Endometrium (tissue), 2 donors: Measurements from ENCODE around the gene PCK1.

Source experiments
- FAIRE-seq: peaks from 2 replicates; lab custom pipeline; 2012; peaks lifted over from hg19 to GRCh38; lab: Jason Lieb, UNC
- donor health status: control.
- donor health status: control.

The PCK1 gene

DNA sequence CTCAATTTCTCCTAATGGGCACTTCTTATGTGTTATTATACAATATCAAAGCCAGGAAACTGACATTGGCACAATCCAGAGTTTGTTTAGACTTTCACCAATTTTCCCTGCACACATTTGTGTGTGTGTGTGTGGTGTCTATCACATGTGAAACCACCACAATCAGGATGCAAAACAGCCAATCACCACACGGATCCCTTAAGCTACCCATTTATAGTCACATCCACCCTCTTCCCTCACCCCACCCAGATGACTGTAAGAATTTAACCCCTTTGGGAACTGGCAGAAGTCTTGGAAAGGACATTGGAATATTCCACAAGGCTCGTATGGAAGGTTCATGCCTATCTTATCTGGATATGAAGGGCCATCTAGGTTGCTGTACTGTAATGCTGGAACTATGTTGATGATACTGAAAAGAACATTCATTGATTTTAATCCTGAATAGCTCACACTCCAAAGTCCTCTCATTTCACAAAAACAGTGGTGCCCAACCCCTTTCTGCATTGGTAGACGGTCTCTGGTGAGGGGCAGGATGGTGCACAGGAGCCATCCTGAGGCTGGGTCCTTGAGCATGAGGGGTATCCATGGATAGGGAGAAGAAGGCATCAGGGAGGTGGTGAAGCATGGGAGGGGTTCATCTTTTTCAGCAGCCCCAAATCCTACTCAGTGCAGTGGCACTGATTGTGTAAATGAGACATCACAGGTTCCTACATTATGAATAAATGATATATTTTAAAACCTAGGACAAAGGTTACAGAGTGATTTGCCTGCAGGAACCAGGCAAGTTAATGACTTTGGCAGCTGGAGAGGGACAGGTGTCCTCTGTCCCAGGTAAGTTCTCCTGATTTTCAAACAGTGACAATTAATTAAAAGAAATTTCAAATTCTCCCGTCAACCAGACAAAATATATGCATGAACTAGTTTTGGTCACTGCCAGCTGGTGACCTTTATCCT is 23.9 kb upstream of the PCK1 start:
- no peak for FAIRE-seq

DNA sequence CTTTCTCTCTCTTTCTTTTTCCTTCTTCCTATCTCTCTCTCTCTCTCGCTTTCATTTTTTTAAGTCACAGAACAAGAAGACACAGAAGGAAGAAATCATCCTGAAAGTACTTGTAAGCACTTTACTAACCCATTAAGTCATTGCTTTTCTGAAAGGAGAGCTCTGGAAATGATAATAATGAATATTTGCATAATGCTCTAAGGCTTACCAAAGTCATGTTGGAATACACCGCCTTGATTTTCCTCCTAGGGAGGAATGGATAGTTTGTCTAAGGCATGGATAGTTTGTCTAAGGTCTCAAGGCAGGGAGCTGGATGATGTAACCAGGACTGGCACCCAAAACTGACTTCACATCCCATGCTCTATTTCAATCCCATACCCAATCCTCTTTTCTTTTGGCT is 23.1 kb upstream of the PCK1 start:
- FAIRE-seq: no peak

DNA sequence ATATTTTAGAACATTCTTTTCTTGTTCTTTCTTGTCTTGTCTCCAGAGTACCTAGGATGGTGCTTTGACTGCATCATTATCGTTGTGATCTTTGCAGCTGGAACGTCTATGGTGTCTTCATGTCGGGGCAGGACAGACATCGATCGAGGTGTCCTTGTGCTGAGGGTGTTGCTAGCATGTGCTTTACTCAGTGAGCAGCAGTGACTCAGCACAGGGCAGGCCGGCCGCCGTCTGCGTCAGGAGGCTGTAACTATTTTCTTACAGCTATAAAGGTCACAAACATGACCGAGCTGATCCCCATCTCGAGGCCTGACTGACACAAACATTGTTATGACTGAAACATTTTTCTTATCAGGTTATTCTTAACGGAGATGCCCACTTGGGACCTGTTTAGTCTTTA is 21.0 kb upstream of the PCK1 start:
- no peak for FAIRE-seq

DNA sequence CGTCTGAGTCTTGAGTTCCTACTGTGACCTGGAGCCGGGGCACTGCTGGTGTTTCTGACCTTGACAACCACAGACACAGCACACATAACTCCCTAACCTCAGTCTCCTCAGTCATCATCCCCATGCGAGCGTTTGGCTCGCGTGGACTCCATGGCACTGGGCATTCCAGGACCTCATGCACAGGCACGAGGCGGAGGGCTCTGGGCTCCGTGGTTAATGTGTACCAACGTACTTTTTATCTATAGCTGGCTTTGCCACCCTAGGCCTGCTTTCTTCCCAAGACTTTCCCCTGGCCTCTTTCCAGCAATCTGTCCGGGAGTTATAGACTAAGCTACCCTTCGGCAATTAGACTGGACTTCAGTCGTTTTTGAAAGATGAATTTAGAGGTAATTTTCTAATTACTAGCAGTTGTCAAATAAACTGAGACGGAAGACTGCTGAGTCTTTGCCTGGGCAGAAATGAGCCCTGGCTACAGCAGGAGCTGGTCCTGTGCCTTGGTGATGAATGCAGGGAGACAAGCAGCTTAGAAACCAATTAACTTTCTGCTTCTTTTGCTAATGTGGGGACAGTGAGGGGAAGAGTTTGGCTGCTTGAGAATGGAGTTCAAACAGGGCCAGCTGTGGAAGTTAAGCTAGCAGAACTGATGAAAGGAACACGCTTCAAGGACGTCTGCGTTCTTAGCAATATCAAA is 19.9 kb upstream of the PCK1 start:
- FAIRE-seq: no peak

GRCh38 chr20:57543754-57544153 is 17.2 kb upstream of the PCK1 start:
- FAIRE-seq: no peak

DNA sequence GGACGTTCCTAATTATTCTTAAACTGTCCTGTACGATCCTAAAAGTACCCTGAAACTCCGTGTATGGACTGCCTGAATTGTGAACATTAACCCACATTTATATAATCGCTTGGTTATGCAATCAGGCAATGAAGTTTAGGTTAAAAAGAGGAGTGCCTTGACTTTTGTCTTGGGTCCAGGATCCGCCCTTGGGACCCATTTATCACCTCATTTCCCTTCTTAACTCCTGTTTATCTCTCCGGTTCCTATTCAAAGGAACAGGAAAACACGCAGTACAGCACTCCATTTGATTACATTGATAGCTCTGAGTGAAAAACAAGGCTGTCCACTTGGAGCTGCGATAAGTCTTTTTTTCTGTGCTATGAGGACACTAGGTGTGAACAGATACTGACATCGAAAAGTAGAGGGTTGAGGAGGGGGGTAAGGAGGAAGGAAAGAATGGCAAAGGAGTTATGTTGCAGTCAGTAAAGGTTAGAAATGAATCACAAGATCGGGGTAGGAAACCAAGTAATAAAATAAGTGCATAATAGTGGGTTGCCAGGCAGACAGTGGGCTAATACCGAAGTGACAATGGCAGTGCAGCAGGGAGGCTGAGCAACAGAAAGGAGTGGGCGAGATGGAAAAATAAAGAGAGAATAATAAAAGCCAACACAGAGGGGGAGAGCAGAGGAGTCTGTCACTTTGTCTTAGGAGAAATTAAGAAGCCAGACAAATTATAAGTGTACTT is 15.9 kb upstream of the PCK1 start:
- FAIRE-seq: no peak

GRCh38 chr20:57545927-57546662 is 14.8 kb upstream of the PCK1 start:
- no peak for FAIRE-seq

DNA sequence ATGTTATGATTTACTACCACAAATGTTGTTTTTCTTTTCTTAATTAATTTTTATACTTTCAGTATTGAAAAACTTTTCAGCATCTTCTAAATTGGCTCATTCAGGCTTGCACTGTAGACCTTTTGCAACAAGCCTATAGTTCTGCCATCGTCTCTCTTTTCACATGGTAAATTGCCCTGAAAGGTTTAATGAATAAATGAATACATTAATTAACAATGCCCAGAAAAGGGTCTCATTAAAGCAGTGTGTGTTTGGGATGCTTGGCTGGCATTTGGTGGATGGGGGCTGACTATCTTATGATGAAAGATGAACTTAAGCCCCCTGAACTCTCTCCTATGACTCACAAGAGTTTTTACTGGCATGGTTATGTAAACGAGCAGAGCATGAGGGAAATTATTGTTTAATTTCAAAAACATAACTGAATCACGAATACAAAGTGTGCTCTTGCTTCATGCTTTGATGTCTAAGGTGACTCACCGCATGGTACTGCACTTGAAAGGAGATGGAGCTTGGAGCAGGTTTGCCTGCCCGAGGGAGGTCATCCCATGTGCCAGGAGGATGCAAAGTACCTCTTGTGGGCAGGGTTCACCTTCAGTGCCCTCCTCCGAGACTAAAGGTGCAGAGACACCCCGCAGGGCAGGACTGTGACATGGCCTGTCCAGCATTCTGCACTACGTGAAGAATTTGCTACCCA is 13.8 kb upstream of the PCK1 start:
- no peak for FAIRE-seq

- FAIRE-seq: no peak
These were observed 12.5 kb upstream of the PCK1 start for GRCh38 chr20:57548177-57549058.

DNA sequence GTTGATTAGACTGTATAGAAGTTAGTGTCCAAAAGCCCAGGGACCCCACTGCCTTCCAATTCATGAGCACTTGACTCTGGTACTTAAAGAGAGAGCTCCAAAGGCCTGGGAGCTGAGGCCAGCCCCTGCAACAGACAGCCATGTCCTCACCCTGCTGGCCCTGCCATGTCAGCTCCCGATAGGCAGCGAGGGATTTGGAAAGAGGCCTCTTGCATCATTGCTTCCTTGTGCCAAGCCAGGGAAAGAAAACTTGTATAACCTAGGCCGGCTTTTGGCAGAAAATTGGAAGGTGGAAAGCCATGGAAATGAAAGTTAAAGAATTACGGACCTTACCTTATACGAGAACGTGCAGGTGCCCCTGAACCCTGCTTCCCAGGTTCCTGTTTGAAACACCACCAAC is 8.4 kb upstream of the PCK1 start:
- FAIRE-seq: no peak

- FAIRE-seq: no peak
These were observed 7.4 kb upstream of the PCK1 start for GRCh38 chr20:57553376-57554018.

- FAIRE-seq: no peak
These were observed 5.3 kb upstream of the PCK1 start for GRCh38 chr20:57555457-57556184.

DNA sequence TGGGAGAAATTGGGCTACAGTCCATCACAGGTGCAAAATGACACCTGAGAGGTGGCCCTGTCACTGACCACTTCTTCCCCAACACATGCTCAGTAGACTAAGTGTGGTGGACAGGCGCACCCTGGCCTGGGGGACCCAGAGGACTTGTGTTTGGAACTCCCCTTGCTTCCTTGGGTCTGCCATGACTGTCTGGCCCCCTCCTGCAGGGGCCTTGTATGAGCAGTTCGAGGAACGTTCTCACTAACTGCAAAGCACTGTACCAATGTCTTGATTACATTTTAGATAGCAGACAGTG is 4.0 kb upstream of the PCK1 start:
- no peak for FAIRE-seq

- no peak for FAIRE-seq
These were observed 2.8 kb upstream of the PCK1 start for GRCh38 chr20:57557926-57558613.

GRCh38 chr20:57558614-57559288 is 2.2 kb upstream of the PCK1 start:
- no peak for FAIRE-seq

- no peak for FAIRE-seq
These were observed 1.6 kb upstream of the PCK1 start for GRCh38 chr20:57559289-57559634.

DNA sequence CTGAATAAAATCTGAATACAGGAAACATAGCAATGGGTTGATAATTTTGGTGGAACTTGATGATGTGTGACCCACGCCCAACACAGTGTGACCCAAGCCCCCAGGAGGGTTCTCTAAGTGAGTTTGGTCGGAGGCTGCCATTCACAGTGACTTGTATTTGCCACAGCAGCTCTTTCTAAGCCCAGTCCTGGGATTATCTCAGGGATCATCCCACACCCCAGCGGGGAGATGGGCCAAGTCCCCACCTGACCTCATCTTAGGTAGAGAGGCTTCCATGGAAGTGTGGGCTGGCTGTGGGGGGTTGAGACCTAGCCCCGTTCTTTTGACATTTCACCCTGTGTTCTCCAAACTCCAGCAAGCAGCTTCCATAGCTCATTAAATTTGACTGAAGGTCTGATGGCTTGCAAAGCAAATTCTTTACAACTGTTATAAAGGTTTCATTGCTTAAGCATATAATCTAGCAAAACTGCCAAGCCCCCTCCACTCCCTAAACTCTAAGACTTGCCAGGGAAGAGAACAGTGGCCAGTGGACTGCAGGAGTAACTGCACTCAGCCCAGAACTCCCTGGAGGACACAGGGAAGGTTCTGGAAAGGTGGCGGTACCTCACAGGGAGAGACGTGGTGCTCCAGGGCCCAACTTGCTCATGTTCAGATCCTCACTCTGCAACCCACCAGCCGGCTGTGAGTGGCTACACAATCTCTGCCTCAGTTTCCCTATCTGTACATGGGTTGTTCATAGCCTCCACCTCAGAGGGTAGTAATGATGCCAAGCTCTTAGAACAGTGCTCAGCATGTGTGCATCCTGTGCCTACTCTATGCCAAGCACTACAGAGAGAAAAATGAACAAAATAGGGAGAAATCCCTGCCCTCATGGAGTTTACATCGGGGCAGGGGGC is 1.0 kb upstream of the PCK1 start:
- FAIRE-seq: no peak
